GM23338 (cell line): ENCODE data around the gene CCR7.

Source experiments
- CTCF ChIP-seq, 2 experiments: fragments of 200-600 bp in 1 of 2; sonication (generic) in 1 of 2; conservative IDR thresholded peaks; 2 replicates each; pipeline versions ENCODE4 v1.5.1 to v1.6.1; 2016 to 2017; ENCODE audit warnings: antibody characterized with exemption in 2 of 2, low read depth in 2 of 2, mild to moderate bottlenecking in 2 of 2, moderate library complexity in 1 of 2
- EZH2 ChIP-seq: fragments of 200-600 bp; sonication (generic); IDR thresholded peaks from one replicate; pipeline ENCODE4 v1.8.0; 2017; ENCODE audit warnings: antibody characterized with exemption, mild to moderate bottlenecking, low read depth; ENCODE audit not compliant: unreplicated experiment
- EZH2phosphoT487 ChIP-seq: fragments of 200-600 bp; sonication (generic); IDR thresholded peaks from one replicate; pipeline ENCODE4 v1.8.1; 2018; ENCODE audit warnings: antibody characterized with exemption; ENCODE audit not compliant: unreplicated experiment
- POLR2AphosphoS5 ChIP-seq: IDR thresholded peaks from 2 replicates; pipeline ENCODE4 v1.6.1; 2016; ENCODE audit warnings: antibody characterized with exemption, low read depth
- REST ChIP-seq: IDR thresholded peaks from one replicate; pipeline ENCODE4 v1.6.1; 2018; ENCODE audit warnings: antibody characterized with exemption; ENCODE audit not compliant: unreplicated experiment

DNA sequence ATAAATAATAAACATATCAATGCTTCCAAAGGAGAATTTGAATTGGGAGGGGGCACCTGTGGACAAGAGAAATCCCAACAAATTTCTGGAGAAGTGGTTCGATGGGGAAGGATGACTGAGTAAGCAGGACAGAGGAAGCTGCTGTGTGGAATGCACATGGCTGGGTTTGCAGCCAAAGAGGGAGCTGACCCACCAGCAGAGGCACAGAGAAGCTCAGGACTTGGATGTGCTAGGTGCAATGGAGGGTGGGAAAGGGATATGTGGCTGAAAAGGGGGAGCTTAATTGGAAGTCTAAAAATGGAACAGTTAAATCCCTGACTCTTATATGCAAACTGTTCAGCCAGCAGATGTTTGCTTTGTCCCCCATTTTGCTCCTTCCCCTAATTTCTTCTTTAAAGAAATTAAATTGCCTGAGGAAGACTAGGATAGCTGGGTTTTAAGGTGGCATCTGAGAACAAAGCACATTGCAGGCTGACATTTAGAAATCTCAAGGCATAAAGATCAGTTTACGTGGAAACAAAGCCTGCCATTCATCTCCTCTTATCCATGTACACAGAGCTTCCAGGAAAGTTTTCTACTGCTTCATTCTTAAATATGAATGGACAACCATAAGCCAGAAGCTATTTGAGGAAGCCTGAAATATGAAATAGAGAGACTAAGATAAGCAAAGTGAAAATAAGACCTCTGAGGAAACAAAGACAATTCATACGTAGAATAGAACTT is 40.9 kb downstream of the CCR7 start:
- TF ChIP-seq EZH2 (no peak), CTCF (conservative IDR thresholded peaks at IDR 0.05; ENCODE audit: low read depth in 2 of 2) (no peak), REST (no peak), POLR2AphosphoS5 (no peak), EZH2phosphoT487 (no peak)
